ENCODE results near the gene CACNA2D3. TPM values are rescaled to one million over a fixed set of nuclear protein-coding genes. Genes with fewer than 3 reads are reported as not detected.

The CACNA2D3 gene
- total RNA-seq, 6 donors from 2014 or later: 2.9 to 16.8 (median 4.9) TPM

DNA sequence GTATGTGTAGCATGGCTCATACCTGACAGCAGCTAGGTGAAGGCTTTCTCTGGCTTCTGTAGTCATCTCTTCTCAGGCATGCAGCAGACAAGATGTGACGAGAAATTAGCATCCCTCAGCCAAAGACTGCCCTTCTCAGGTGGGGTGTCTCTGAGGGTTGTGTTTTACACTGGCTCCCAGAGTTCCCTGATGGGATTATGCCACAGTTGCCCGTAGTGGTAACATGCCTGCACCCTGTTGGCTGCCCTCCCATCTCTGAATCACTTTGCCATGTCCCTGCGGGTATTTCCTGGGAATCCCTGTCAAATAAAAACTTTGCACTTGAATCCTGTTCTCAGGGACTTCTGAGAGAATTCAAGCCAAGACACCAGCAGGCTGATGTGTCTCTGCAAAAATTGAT is 735.0 kb downstream of the CACNA2D3 start:
- no peaks in the 10 kb centered on the region for H3K36me3 ChIP-seq
- TF ChIP-seq EP300 (IDR thresholded peaks at IDR 0.05) (no peak), POLR2AphosphoS5 (IDR thresholded peaks at IDR 0.05) (no peak), POLR2A (IDR thresholded peaks at IDR 0.05) (no peak)
- TF ChIP-seq, protein P1, sequence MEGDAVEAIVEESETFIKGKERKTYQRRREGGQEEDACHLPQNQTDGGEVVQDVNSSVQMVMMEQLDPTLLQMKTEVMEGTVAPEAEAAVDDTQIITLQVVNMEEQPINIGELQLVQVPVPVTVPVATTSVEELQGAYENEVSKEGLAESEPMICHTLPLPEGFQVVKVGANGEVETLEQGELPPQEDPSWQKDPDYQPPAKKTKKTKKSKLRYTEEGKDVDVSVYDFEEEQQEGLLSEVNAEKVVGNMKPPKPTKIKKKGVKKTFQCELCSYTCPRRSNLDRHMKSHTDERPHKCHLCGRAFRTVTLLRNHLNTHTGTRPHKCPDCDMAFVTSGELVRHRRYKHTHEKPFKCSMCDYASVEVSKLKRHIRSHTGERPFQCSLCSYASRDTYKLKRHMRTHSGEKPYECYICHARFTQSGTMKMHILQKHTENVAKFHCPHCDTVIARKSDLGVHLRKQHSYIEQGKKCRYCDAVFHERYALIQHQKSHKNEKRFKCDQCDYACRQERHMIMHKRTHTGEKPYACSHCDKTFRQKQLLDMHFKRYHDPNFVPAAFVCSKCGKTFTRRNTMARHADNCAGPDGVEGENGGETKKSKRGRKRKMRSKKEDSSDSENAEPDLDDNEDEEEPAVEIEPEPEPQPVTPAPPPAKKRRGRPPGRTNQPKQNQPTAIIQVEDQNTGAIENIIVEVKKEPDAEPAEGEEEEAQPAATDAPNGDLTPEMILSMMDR (IDR thresholded peaks at IDR 0.05): no peak
- no peak overlapping the region for H3K4me3 ChIP-seq
- WGBS, 2 donors: 67 to 80% methylated on average over 1 to 3 of the region's 3 CpGs
- no peak for DNase-seq
- no peak for ATAC-seq (ENCODE audit: low FRiP score in 2 of 2)
- H3K9me3 ChIP-seq: no peaks in the 10 kb centered on the region
- H3K27ac ChIP-seq: no peak overlapping the region
- no peaks in the 10 kb centered on the region for H3K27me3 ChIP-seq
- no peaks in the 10 kb centered on the region for H3K4me1 ChIP-seq

DNA sequence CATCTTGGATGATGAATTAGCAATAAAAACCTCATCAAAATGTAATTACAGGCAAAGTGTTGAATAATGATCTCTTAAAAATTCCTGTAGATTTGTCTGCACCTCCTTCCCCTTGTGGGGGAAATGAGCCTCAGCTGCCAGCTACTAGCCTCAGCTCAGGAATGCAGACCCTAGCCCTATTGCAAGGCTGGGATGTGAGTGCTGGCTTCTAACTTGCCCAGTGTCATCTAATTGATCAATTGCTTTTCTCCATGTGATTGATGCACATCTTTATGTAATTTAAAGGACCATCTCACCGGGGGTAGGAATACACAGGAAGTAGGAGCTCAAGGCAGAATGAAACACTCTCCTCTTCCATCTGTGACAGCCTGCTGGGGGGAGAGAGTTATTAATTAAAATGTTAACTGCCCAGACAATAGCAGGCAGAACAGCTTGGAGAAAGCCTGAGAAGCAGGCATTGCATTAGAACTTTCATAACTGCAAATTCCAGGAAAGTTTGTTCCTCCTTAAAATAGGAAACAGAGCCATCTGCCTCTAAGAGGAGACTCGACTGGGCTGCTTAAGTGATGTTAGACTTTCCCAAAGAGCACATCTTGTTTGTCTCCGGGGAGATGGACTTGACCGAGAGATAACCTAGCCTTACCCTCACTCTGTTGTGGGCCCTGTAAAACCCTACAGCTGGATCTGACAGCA is 735.9 kb downstream of the CACNA2D3 start:
- 48 to 59% methylated on average over 4 of the region's 4 CpGs for WGBS, 2 donors
- ATAC-seq (ENCODE audit: low FRiP score in 2 of 2) (no peak), DNase-seq (no peak)
- no peaks in the 10 kb centered on the region for H3K27me3 ChIP-seq
- H3K4me3 ChIP-seq: no peak overlapping the region
- no peaks in the 10 kb centered on the region for H3K4me1 ChIP-seq
- no peak overlapping the region for H3K27ac ChIP-seq
- TF ChIP-seq, protein P1 (IDR thresholded peaks at IDR 0.05): no peak
- no peak for TF ChIP-seq POLR2A (IDR thresholded peaks at IDR 0.05)
- TF ChIP-seq POLR2AphosphoS5 (IDR thresholded peaks at IDR 0.05): no peak
- TF ChIP-seq EP300 (IDR thresholded peaks at IDR 0.05): no peak
- no peaks in the 10 kb centered on the region for H3K36me3 ChIP-seq
- no peaks in the 10 kb centered on the region for H3K9me3 ChIP-seq

DNA sequence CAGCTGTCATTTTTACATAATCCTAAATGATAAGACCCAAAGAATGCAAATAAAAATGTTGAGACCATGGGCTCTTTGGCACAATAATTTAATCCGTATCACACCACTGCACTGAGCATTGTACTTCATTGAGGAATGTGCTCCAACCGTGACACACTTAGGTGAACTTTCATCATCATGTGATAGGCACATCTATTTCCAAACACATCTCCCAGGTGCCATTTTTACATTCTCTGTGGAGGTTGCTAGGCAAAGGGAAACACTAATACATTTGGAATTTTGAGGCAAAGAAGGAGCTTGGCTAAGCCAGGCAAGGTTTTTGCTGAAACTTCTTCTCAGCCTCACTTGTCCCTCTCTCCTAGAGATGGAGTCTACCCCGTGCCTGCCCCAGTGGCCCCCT is 736.8 kb downstream of the CACNA2D3 start:
- DNase-seq: no peak
- Histone ChIP-seq H3K9me3 (no peaks in the 10 kb centered on the region), H3K27me3 (no peaks in the 10 kb centered on the region), H3K4me3 (no peak overlapping the region), H3K36me3 (no peaks in the 10 kb centered on the region), H3K4me1 (no peaks in the 10 kb centered on the region), H3K27ac (no peak overlapping the region)
- TF ChIP-seq POLR2A (IDR thresholded peaks at IDR 0.05): no peak
- TF ChIP-seq, protein P1 (IDR thresholded peaks at IDR 0.05): no peak
- no peak for TF ChIP-seq EP300 (IDR thresholded peaks at IDR 0.05)
- TF ChIP-seq POLR2AphosphoS5 (IDR thresholded peaks at IDR 0.05): no peak
- 61 to 70% methylated on average over 3 of the region's 3 CpGs for WGBS, 2 donors
- no peak for ATAC-seq (ENCODE audit: low FRiP score in 2 of 2)

DNA sequence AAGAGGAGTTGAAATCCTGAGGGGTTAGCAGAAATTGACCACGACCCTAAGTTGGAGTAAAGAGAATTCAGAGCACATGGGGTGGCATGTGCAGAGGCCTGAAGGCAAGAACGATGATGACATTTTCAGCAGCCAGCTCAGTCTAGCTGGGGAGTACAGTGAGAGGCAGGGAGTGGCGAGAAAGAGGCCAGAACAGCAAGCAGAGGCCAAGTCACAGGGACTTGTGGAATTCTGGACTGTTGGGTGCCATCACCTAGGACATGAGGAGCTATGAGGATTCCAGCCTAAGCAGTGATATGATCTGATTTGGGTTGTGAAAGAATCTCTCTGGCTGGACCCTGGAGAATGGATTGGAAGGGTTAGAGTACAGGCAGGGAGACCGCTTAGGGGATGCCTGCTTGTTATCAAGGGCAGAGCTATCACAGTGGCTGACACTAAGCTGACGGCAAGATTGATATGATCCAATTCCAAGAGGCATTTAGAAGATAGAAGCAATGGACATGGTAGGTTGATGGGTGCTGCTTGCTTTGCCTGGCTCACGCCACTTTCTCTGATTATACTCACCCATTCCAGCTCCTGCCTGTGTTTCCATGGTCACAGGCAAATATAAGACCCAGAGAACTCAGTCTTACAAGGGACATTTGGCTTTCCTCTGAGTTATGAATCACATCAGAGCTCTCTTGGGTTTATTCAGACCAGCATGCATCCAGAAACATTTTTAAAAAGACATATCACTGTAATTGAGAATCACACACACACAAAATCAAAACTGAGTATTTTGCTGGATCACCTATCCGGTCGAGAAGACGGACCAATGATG is 739.1 kb downstream of the CACNA2D3 start:
- WGBS, 2 donors: 73 to 80% methylated on average over 9 of the region's 9 CpGs
- TF ChIP-seq POLR2A (IDR thresholded peaks at IDR 0.05) (no peak), POLR2AphosphoS5 (IDR thresholded peaks at IDR 0.05) (no peak)
- no peak overlapping the region for H3K4me3 ChIP-seq
- H3K36me3 ChIP-seq: no peaks in the 10 kb centered on the region
- no peaks in the 10 kb centered on the region for H3K27me3 ChIP-seq
- ATAC-seq (ENCODE audit: low FRiP score in 2 of 2): peak in 1 of 2 donors; percentile 71
- DNase-seq: no peak
- H3K27ac ChIP-seq: no peak overlapping the region
- H3K4me1 ChIP-seq: no peaks in the 10 kb centered on the region
- H3K9me3 ChIP-seq: no peaks in the 10 kb centered on the region

DNA sequence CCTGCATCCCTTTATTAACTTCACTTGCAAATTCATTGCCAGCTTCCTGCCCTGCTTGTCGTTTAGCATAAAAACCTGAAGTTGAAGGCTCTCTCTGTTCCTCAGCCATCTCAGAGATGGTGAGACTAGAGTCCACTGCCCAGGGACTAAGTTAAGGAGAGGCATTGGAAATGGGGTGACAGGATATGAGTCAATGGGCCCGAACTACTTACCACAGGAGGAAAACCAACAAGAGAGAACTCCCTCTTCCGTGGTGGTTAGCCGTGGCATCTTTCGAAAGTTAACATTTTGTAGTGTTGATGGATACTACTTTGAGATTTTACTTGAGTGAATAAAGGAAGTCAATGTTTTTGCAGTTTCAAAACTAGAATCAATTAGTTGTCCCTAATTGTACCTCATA is 740.2 kb downstream of the CACNA2D3 start:
- DNase-seq (no peak), ATAC-seq (ENCODE audit: low FRiP score in 2 of 2) (no peak)
- TF ChIP-seq, protein P1 (IDR thresholded peaks at IDR 0.05): no peak
- TF ChIP-seq EP300 (IDR thresholded peaks at IDR 0.05): no peak
- no peak for TF ChIP-seq POLR2AphosphoS5 (IDR thresholded peaks at IDR 0.05)
- TF ChIP-seq POLR2A (IDR thresholded peaks at IDR 0.05): no peak
- Histone ChIP-seq H3K36me3 (no peaks in the 10 kb centered on the region), H3K4me1 (no peaks in the 10 kb centered on the region), H3K27ac (no peak overlapping the region), H3K27me3 (no peaks in the 10 kb centered on the region), H3K4me3 (no peak overlapping the region), H3K9me3 (no peaks in the 10 kb centered on the region)
- 56 to 61% methylated on average over 5 of the region's 5 CpGs for WGBS, 2 donors

All from upper lobe of left lung (tissue), 6 donors.